NCI-H460 (cell line): ENCODE measurements around the gene CHAF1A. TPM values are rescaled to one million over a fixed set of nuclear protein-coding genes. Genes with fewer than 3 reads are reported as not detected.

Experiments used
- DNase-seq: peaks from one replicate; pipeline ENCODE4 v3.0.0-alpha.2; 2016; ENCODE audit warnings: low read depth; ENCODE audit errors: extremely low read depth
- total RNA-seq: library from RNA; depleted of rRNA; stranded (reverse); fragments of >200 nt; shearing (Covaris generic); gene quantifications from 2 replicates; pipeline ENCODE4 v1.2.3, GENCODE V29; 2014

The CHAF1A gene
- total RNA-seq, 1 experiment from 2014 or later: 13.1 TPM

DNA sequence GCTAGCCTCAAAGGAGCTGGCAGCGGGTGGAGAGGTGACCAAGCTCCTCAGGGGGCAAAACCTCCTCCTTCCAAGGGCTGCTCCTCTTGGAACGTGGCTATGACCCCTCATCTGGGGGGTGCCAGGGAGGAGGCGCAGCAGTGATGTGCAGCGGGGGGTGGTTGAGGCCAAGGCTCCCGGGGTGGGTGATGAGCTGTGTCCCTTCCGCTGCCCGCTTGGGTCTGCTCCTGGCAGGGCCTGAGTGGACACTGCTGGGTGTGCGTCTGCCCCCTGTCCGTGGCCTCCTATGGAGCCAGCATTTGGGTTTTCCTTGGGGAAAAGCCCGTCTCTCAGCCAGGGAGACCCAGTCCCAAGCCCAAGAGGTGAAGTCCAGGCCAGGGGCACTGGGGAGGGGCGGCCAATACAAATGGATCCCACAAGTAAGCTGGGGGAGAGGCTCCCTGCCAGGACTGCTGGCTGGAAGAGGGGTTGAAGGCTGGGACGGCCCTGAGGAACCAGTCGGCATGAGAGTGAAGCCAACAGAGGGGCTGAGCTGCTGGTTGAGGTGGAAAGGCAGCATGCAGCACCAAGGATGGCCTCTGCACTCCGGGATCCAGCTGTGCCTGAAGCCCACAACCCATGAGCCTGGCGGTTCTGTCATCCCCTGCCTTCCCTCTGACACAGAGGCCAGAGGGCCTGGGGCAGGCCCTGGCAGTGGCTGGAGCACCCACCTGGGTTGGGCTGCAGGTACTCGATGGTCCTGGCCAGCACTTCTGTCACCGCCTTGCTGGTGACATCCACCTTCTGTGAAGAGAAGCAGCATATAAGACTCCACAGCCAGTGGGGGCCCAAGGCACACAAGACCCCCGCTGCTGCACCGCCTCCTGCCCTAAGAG, 36.4 kb upstream of the CHAF1A start:
- no peak for DNase-seq

DNA sequence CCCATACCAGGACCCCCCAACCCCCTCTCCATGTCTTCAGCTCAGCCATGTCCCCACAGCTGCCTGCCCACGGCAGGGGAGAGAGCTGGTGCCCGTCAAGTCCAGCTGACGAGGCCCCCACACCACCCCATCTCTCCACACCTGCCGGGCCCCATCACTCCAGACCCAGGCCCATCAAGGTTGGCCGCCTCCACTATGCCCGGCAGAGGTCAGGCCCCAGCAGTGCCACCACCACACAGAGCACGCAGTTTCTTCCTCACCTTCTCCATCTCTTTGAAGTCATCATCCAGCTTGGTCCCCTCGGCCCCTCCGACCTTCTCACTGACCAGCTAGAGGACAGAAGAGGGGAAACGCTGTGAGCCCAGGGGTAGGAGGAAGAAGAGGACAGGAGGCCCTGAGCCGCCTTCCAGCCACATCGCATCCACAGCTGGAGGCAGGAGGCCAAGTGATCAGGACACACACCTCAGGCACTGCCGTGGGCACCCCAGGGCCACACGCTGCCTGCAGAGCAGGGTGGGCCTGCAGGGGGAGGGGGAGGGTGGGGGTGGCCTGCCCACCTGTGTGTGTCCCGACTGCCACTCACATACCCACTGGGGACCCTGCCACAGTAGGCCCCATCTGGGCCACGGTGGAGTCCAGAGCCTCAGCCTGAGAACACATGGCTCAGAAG, 35.6 kb upstream of the CHAF1A start:
- no peak for DNase-seq

- DNase-seq: no peak
Observed at GRCh38 chr19:4367336-4367723, 35.1 kb upstream of the CHAF1A start.

DNA sequence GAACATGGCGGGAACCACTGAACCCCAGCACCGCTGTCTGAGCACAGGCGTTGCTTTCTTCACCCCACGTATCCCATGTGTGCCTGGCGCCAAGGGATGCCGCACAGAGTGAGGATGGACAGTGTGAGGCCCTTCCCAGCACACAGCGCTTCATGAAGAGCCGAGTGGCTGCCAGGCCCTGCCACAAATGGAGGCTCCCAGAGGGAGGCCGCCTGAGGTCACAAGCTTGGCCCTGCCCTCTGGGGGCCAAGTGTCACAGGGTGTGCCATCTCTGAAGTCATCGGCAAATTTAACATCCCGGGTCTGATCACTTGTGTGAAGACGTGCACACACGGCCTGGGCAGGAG, 34.7 kb upstream of the CHAF1A start:
- DNase-seq: no peak

- no peak for DNase-seq
Observed at GRCh38 chr19:4368128-4368820, 34.2 kb upstream of the CHAF1A start.

DNA sequence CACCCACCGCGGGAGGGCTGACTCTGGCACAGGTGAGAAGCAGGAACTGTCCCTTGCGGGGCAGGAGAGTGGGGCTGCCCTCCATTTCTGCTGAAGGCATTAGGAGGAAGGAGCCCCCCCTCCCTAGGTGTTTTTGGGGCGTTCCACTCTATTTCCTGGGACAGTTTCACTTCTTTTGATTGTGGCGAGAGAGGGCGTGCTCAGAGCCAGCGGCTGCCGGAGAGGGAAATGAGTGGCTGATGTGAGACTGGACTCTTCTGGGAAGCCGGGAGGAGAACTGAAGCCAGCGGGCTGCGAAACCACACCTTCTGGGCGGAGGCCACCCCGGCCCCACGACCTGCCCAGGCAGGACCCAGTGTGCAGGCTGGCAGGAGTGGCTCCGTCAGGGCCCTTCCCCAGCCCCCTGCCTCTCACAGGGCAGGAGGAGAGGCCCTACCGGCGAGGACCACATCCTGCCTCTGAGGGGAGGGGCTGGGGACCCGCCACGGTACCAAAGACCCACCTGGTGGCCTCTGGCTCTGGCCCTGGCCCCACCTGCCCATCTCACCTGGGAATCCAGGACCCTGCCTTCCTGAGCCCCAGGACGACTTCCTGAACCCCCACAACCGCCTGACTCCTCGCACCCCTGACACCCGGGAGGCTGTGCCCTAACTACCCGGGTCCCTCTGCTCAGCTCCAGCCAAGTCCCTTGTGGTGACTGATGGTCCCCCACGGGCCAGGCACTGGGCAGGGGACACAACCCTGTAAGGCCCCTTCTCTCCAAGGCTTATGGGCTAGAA, 33.1 kb upstream of the CHAF1A start:
- no peak for DNase-seq

DNA sequence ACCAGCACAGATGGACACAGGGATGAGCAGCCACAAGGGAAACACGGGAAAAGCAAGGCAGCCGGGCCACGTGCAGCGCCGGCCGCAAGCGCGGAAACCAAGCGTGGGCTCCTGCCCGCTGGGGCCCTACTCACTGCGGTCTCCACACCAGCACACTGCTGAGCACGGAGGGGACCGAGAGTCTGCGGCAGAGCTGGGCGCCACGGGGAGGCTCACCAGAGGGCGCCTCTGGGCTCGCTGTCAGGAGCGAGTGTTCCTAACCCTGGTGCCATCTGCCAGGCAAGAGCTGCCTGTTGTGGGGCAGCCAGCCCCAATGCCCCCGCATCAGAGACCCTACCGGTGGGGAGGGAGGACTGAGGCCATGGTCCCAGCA, 32.6 kb upstream of the CHAF1A start:
- peak; percentile 24 for DNase-seq

DNA sequence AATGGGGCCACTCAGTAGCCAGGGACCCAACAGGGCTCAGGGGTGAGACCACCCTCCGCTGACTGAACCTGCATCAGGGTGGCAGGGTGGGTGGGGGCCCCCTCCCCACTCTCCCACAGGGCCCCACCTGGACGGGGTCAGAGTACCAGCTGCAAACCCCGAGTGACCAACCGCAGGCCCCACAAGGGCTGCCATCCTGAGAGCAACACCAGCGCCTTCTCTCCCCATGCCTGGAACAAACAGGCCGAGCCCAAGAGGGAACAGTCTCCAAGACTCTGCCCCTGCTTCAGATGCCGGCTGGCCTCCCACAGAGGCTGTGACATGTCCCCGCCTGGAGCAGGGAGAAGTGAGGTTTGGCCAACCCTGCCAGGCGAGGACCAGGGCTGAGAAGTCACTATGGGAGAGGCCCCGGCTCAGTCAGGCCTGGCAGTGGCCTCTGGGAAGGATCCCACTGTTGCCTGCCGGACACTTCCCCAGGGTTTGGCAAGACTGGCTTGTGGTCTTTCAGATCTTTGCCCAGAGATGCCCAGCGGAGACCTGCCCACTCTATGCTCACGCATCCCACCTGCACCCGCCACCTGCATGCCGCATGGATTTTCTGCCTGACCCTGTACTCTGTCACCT, 31.9 kb upstream of the CHAF1A start:
- no peak for DNase-seq

- no peak for DNase-seq
Observed at GRCh38 chr19:4371247-4372164, 30.9 kb upstream of the CHAF1A start.

DNA sequence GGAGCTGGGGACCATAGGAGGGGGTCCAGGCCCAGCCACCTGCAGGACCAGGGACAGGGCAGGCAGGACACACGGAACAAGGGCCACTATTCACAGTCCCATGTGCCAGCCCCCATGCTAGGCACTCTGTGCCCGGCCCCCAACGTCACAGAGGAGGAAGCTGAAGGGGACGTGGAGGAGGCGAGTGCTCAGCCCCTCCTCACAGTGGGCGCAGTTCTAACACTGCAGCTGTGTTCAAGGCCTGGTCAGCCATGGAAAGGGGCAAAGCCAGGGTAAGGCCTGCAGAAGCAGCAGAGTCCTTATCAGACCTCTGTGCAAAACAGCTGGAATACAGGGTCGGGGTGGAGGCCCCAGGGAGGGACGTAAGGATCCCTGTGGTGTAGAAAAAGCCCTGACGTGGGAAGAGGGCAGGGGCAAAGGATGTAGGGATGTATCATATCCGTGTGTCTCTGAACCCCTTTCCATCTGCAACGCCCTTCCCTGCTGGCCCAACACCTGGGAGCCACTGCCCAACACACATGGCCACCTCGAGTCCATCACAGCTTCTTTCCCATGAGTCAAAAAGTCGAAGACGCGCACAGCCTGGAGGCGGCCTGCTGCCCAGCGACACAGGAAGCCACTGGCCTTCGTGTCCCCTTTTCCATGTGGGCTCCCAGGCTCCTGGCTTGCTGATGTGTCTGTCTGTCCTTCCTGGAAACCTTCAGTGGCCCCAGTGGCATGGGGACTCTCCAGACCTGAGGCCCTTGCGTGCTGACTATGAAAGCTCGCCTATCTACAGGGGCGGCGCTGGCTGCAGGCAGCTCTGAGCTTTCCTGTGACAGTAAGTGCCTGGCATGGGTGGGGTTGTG, 30.1 kb upstream of the CHAF1A start:
- DNase-seq: no peak

DNA sequence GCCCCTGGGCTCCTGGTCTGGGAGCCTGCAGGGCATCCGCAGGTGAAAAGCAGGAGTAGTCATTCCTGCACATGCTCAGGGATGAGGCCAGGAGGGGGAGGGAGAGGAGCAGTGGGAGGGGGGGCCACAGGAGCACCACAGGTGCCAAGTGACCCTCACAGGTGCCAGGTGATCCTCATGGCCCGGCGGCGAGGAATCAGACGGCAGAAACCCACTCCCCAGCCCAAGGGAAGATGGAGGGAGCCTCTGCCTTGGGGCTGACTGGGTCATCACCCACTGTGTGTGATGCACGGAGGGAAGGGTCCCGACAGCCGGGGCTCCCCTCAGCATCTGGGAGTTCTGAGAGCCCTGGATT, 29.4 kb upstream of the CHAF1A start:
- no peak for DNase-seq

DNA sequence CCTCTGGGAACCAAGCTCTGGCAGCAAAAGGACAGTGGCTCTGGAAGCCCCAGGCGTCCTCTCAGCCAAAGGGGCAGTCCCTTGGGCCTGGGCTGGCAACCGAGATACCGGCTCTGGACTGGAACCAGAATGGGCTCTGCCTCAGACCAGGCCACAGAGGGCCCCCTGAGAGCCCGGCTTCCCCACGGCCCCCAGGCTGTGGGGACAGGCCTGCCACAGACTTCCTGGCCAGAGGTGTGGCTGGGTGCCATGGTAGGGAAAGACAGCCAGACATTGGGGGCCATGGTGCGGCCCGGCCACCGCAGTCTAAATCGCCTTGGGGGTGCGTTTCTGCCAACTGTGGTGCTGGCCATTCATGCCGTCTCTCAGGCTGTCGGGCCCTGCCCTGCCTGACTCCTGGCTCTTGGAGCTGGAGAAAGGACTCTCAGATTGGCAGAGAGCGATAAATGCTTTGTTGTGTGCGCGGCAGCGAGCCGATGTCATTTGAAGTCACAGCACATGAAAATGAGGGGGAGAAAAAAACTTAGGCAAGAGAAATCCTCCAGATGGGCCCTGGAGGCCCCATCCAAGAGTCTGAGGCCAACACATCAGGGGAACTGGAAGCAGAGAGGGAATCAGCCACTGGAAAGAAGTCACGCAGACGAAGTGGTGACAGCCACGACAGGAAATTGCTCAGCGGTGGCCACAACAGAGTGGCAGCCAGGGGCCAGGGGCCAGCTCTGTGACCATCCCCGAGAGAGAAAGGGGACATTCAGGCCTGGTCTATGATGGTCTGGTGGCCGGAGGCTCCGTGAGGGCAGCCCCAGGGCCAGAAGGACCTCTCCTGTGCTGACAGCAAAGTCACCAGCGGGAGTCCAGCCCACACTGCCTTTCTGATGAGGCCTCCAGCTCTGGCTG, 28.6 kb upstream of the CHAF1A start:
- DNase-seq: peak; percentile 11

- peak; percentile 85 for DNase-seq
Observed at GRCh38 chr19:4374498-4375163, 27.8 kb upstream of the CHAF1A start.

DNA sequence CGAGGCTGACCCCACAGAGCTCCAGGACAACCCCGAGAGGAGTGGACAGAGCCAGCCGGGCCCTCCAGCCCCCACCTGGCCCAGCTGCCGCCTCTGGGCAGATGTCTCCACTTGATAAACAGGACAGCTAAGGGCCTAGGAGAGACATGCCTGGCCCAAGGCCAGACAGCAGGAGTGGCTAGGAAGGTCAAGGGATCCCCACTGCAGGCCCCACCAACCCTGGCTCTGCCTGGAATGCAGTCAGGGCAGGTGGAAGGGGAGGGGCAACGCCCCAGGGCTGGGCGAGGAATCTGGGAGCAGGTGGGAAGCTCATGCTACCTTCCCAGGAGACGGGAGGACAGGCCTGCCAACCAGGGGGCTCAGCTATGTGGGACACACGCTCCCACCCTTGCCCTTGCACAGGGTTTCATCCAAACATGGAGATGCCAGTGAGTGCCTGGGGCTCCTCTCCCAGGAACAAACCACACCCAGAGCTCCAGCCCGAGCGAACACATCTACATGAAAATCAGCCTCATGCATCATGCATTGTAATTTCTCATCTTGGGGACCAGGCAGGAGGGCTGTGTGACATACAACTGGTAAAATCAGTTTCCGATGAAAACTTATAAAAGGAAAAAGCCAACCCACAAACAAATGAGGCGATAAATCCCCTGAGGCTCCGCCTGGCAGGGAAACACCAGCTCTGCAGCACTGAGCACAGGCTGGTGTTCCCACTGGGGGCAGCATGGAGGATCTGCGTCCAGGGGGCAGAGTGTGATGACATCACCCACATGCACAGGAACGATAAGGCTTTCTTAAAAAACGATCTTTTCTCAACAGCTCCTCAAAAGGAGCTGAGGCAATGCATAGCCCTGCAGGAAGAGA, 27.0 kb upstream of the CHAF1A start:
- DNase-seq: peak; percentile 64

DNA sequence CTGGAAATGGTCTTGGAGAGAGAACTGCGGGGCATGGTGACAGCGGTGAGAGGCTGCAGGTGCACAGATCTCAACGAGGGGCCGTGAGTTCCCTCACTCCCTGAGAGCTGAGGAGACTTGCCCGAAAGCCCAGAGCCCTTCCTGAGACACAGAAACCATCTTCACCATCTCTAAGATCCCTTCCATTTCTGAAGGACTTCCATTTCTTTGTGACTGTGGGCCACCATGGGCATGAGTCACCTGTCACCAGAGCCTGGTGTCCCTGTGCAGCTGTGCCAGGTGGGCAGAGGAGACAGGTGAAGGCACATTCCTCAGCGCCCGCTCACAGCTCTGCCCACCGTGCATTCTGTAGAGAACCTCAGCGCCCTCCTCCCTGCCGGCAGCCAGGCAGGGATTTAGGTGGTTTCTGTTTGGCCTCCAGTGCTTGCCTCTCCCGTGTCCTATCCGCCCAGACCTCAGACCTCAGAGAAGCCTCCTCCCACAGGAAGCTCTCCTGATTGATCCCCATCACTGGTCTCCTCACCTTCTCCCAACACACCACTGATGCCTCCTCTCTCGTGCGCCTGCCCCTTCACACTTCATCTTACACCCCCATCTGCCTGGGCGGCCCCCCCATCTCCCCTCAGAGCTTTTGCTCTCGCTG, 26.3 kb upstream of the CHAF1A start:
- DNase-seq: no peak

DNA sequence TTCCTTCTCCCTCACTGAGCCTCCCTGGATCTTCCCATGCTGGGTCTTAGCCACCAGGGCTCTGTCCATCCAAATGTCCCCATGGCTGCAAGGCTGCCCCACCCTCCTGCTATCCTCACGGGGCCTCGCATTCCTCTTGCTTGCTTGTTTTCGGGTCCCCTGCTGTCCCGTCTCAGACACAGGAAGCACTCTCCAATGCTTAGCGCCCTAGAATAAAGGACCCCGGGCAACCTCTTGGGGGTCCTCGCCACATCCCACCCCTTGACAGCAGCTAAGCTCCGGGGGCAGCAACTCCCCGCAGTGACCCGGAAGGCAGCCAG, 25.8 kb upstream of the CHAF1A start:
- no peak for DNase-seq
